Activated CD8-positive, alpha-beta memory T cell treated with anti-CD3 and anti-CD28 coated beads, Interleukin-2, amount 50 U/mL, for 4 hours (primary cell): ENCODE measurements around the gene LPO.

Experiments used
- DNase-seq: peaks from one replicate; pipeline ENCODE4 v3.0.0-alpha.2; 2020

Gene LPO

GRCh38 chr17:58238147-58238634 is at the start of gene LPO:
TSS of gene LPO (plus strand) at chr17:58238584. CDS start at chr17:58242980, 4,396 bp downstream.
- DNase-seq: no peak

GRCh38 chr17:58189436-58190146 is 48.8 kb upstream of the LPO start:
- no peak for DNase-seq

GRCh38 chr17:58191241-58191896 is 47.0 kb upstream of the LPO start:
- DNase-seq: no peak

- DNase-seq: no peak
Observed at GRCh38 chr17:58192612-58193011, 45.8 kb upstream of the LPO start, which contains the start of gene EPX. TSS of gene EPX (plus strand) at chr17:58192726. CDS start at chr17:58192847, 121 bp downstream.

- DNase-seq: no peak
Observed at GRCh38 chr17:58193641-58194255, 44.6 kb upstream of the LPO start.

GRCh38 chr17:58195518-58196123 is 42.8 kb upstream of the LPO start:
- no peak for DNase-seq

- no peak for DNase-seq
Observed at GRCh38 chr17:58196610-58197009, 41.8 kb upstream of the LPO start.

- DNase-seq: peak; percentile 55
Observed at GRCh38 chr17:58200024-58200633, 38.3 kb upstream of the LPO start.

GRCh38 chr17:58202859-58203258 is 35.5 kb upstream of the LPO start:
- DNase-seq: no peak

- DNase-seq: no peak
Observed at GRCh38 chr17:58204796-58205195, 33.6 kb upstream of the LPO start.

- DNase-seq: no peak
Observed at GRCh38 chr17:58205936-58206335, 32.4 kb upstream of the LPO start.

GRCh38 chr17:58207451-58207850 is 30.9 kb upstream of the LPO start:
- no peak for DNase-seq

GRCh38 chr17:58208344-58208743 is 30.0 kb upstream of the LPO start:
- DNase-seq: no peak

- no peak for DNase-seq
Observed at GRCh38 chr17:58210922-58211321, 27.5 kb upstream of the LPO start.

- no peak for DNase-seq
Observed at GRCh38 chr17:58215685-58216084, 22.7 kb upstream of the LPO start.

GRCh38 chr17:58217766-58218165 is 20.6 kb upstream of the LPO start:
- DNase-seq: no peak

- DNase-seq: peak; percentile 93
Observed at GRCh38 chr17:58219007-58219788, 19.2 kb upstream of the LPO start, which contains the start of gene MKS1. TSS of gene MKS1 (minus strand) at chr17:58219255. CDS start at chr17:58219230, 25 bp downstream.

GRCh38 chr17:58219789-58220183 is 18.6 kb upstream of the LPO start:
- no peak for DNase-seq

- DNase-seq: no peak
Observed at GRCh38 chr17:58224315-58224714, 14.1 kb upstream of the LPO start.

- DNase-seq: no peak
Observed at GRCh38 chr17:58227733-58228132, 10.7 kb upstream of the LPO start.

GRCh38 chr17:58228679-58229078 is 9.7 kb upstream of the LPO start:
- no peak for DNase-seq

- no peak for DNase-seq
Observed at GRCh38 chr17:58229384-58229783, 9.0 kb upstream of the LPO start.
